ENCODE measurements around the gene IL23R. TPM values are rescaled to one million over a fixed set of nuclear protein-coding genes. Genes with fewer than 3 reads are reported as not detected.

Gene IL23R
- total RNA-seq, 1 experiment from 2014 or later = not detected

DNA sequence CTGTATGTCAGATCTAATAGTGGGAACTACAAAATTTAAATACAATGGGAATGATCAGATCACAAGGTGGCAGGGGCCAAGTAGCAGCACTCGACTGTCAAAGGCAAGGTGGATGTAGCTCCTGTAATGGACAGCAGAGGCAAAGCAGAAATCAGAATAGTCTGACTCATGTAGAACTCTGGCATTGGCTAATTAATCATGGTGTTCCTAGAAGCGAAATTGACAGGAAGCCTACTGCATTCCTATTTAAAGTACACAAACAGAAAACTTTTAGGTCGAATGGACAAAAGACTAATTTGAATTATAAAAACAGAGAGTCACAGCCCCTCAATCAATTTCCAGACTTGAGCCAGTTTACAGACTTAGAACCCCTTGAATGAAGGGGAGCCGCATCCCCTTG, 124.0 kb downstream of the IL23R start:
- no peak overlapping the region for H3K4me3 ChIP-seq (ENCODE audit: low read depth in 2 of 2, low read length in 2 of 2)
- no peaks in the 10 kb centered on the region for H3K36me3 ChIP-seq (ENCODE audit: control insufficient read depth, insufficient read depth, low read length)
- intact Hi-C loops (cut with micrococcal nuclease; ENCODE audit: unreplicated experiment) (no loop called here), in situ Hi-C loops (cut with HindIII; ENCODE audit: low pct_unique_long_range_greater_than_20kb, low sequenced_read_pairs) (no loop called here)
- H3K4me1 ChIP-seq (ENCODE audit: control insufficient read depth, insufficient read depth, low read length) = no peaks in the 10 kb centered on the region
- TF ChIP-seq POLR2AphosphoS5 (IDR thresholded peaks at IDR 0.05; ENCODE audit: low read depth, low read length) (no peak), SIN3A (IDR thresholded peaks at IDR 0.05; ENCODE audit: borderline replicate concordance, insufficient read depth, low read depth, low read length) (no peak), TCF7L2 (IDR thresholded peaks at IDR 0.05; ENCODE audit: low read depth, low read length) (no peak)
- TF ChIP-seq, protein P1, sequence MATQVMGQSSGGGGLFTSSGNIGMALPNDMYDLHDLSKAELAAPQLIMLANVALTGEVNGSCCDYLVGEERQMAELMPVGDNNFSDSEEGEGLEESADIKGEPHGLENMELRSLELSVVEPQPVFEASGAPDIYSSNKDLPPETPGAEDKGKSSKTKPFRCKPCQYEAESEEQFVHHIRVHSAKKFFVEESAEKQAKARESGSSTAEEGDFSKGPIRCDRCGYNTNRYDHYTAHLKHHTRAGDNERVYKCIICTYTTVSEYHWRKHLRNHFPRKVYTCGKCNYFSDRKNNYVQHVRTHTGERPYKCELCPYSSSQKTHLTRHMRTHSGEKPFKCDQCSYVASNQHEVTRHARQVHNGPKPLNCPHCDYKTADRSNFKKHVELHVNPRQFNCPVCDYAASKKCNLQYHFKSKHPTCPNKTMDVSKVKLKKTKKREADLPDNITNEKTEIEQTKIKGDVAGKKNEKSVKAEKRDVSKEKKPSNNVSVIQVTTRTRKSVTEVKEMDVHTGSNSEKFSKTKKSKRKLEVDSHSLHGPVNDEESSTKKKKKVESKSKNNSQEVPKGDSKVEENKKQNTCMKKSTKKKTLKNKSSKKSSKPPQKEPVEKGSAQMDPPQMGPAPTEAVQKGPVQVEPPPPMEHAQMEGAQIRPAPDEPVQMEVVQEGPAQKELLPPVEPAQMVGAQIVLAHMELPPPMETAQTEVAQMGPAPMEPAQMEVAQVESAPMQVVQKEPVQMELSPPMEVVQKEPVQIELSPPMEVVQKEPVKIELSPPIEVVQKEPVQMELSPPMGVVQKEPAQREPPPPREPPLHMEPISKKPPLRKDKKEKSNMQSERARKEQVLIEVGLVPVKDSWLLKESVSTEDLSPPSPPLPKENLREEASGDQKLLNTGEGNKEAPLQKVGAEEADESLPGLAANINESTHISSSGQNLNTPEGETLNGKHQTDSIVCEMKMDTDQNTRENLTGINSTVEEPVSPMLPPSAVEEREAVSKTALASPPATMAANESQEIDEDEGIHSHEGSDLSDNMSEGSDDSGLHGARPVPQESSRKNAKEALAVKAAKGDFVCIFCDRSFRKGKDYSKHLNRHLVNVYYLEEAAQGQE (IDR thresholded peaks at IDR 0.05; ENCODE audit: insufficient read depth in 1 of 2, low read depth in 2 of 2, low read length in 1 of 2) = no peak
- TF ChIP-seq, protein P2, sequence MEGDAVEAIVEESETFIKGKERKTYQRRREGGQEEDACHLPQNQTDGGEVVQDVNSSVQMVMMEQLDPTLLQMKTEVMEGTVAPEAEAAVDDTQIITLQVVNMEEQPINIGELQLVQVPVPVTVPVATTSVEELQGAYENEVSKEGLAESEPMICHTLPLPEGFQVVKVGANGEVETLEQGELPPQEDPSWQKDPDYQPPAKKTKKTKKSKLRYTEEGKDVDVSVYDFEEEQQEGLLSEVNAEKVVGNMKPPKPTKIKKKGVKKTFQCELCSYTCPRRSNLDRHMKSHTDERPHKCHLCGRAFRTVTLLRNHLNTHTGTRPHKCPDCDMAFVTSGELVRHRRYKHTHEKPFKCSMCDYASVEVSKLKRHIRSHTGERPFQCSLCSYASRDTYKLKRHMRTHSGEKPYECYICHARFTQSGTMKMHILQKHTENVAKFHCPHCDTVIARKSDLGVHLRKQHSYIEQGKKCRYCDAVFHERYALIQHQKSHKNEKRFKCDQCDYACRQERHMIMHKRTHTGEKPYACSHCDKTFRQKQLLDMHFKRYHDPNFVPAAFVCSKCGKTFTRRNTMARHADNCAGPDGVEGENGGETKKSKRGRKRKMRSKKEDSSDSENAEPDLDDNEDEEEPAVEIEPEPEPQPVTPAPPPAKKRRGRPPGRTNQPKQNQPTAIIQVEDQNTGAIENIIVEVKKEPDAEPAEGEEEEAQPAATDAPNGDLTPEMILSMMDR (IDR thresholded peaks at IDR 0.05) = no peak
- no TSS peak for BruUV-seq (replicated peaks)
- H3K9me3 ChIP-seq (ENCODE audit: control insufficient read depth, insufficient read depth, low read depth, low read length) = no peaks in the 10 kb centered on the region
- ChIA-PET CTCF (no interaction called here), POLR2A (no interaction called here)
- no peak overlapping the region for H3K27ac ChIP-seq (ENCODE audit: low read length)
- no peaks in the 10 kb centered on the region; the same call in none of the 2 replicates for H3K27me3 ChIP-seq (ENCODE audit: control insufficient read depth, insufficient read depth, low read length)
- DNase-seq (ENCODE audit: low read depth, low spot score) (no peak), ATAC-seq (no peak)

DNA sequence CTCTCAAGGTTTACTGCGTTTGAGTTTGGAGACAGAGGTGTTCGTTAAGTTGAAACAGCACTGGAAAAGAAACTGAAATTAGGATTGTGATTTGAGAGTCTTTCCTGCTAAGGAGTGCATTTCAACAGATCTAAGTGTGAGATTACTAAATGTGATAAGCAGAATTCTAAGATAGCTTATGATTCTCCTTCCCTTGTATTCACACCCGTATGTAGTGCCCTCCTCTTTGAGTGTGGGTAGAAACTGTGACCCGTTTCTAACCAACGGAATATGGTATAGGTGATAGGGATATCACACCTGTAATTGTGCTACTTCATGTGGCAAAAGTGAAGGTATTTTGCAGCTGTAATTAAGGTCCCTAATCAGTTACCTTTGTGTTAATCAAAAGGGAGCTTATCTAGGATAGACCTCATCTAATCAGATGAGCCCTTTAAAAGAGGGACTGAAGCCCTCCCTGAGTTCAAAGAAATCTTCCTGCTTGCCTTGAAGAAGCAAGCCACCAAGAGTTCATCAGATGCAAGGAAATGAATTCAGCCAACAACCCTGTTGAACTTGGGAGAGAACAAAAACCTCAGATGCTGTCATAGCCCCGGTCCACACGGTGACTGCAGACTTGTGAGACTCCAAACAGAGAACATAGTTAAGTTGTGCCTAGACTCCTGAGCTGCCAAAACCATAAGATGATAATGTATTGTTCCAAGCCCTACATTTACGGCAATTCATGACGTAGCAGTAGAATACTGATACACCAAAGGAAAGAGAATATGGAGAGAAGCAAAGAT, 128.8 kb downstream of the IL23R start:
- in situ Hi-C loops (cut with HindIII; ENCODE audit: low pct_unique_long_range_greater_than_20kb, low sequenced_read_pairs) = no loop called here
- no peaks in the 10 kb centered on the region for H3K36me3 ChIP-seq (ENCODE audit: control insufficient read depth, insufficient read depth, low read length)
- no peaks in the 10 kb centered on the region for H3K4me1 ChIP-seq (ENCODE audit: control insufficient read depth, insufficient read depth, low read length)
- TF ChIP-seq SIN3A (IDR thresholded peaks at IDR 0.05; ENCODE audit: borderline replicate concordance, insufficient read depth, low read depth, low read length) = no peak
- H3K27ac ChIP-seq (ENCODE audit: low read length) = no peak overlapping the region
- no TSS peak for BruUV-seq (replicated peaks)
- CTCF ChIA-PET = interaction anchor here (0.7 kb wide), 1 partner anchor 11 kb away, joined by 9 read pairs; no protein-coding TSS in a partner anchor
- POLR2A ChIA-PET = no interaction called here
- DNase-seq (ENCODE audit: low read depth, low spot score) = no peak
- no peaks in the 10 kb centered on the region for H3K9me3 ChIP-seq (ENCODE audit: control insufficient read depth, insufficient read depth, low read depth, low read length)
- no peak overlapping the region for H3K4me3 ChIP-seq (ENCODE audit: low read depth in 2 of 2, low read length in 2 of 2)
- H3K27me3 ChIP-seq (ENCODE audit: control insufficient read depth, insufficient read depth, low read length) = peaks cover 5% of the 10 kb centered on the region
- intact Hi-C loops (cut with micrococcal nuclease; ENCODE audit: unreplicated experiment) = no loop called here
- no peak for ATAC-seq

DNA sequence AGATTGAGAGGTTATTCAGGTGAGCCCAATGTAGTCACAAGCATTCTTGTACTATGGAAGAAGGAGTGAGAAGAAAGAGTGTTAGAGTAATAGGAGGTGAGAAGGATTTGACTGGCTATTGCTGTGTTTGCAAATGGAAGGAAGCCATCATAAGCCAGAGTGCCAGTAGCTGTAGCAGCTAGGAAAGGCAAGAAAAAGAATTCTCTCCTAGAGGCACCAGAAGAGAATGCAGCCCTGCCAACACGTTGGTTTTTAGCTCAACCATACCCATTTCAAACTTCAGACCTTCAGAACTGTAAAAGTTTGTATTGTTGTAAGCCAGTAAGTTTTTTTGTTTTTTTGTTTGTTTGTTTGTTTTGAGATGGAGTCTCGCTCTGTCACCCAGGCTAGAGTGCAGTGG, 132.5 kb downstream of the IL23R start:
- CTCF ChIA-PET = no interaction called here
- Histone ChIP-seq H3K4me1 (ENCODE audit: control insufficient read depth, insufficient read depth, low read length) (no peaks in the 10 kb centered on the region), H3K27ac (ENCODE audit: low read length) (no peak overlapping the region), H3K9me3 (ENCODE audit: control insufficient read depth, insufficient read depth, low read depth, low read length) (no peaks in the 10 kb centered on the region), H3K4me3 (ENCODE audit: low read depth in 2 of 2, low read length in 2 of 2) (no peak overlapping the region), H3K27me3 (ENCODE audit: control insufficient read depth, insufficient read depth, low read length) (peaks cover 5% of the 10 kb centered on the region; the same call in 1 of the 2 replicates), H3K36me3 (ENCODE audit: control insufficient read depth, insufficient read depth, low read length) (no peaks in the 10 kb centered on the region)
- TF ChIP-seq SIN3A (IDR thresholded peaks at IDR 0.05; ENCODE audit: borderline replicate concordance, insufficient read depth, low read depth, low read length) (no peak), POLR2AphosphoS5 (IDR thresholded peaks at IDR 0.05; ENCODE audit: low read depth, low read length) (no peak), TCF7L2 (IDR thresholded peaks at IDR 0.05; ENCODE audit: low read depth, low read length) (no peak)
- TF ChIP-seq, protein P2 (IDR thresholded peaks at IDR 0.05) = no peak
- TF ChIP-seq, protein P1 (IDR thresholded peaks at IDR 0.05; ENCODE audit: insufficient read depth in 1 of 2, low read depth in 2 of 2, low read length in 1 of 2) = no peak
- POLR2A ChIA-PET = no interaction called here
- in situ Hi-C loops (cut with HindIII; ENCODE audit: low pct_unique_long_range_greater_than_20kb, low sequenced_read_pairs) = no loop called here
- DNase-seq (ENCODE audit: low read depth, low spot score) (no peak), ATAC-seq (no peak)
- intact Hi-C loops (cut with micrococcal nuclease; ENCODE audit: unreplicated experiment) = no loop called here
- BruUV-seq (replicated peaks) = no TSS peak
